HCT116 (cell line): Measurements from ENCODE around the gene SH3BP5L. TPM values are rescaled to one million over a fixed set of nuclear protein-coding genes. Genes with fewer than 3 reads are reported as not detected.

Experiments
- ATAC-seq: fragments of 200-7000 bp; cut with Tn5 transposase; 2 replicates; pipeline ENCODE4 v1.9.1; 2020; ENCODE audit warnings: mild to moderate bottlenecking, moderate library complexity
- BruUV-seq: library from RNA; stranded (reverse); fragments of 400-500 nt; replicated peaks from 2 replicates; lab custom pipeline; 2021; lab: Mats Ljungman, UMichigan
- CTCF ChIA-PET: fragments of 300-600 bp; sonication (Branson Sonifier 250); formaldehyde crosslinking; loops from one replicate; lab custom pipeline; 2021; ENCODE audit warnings: antibody characterized with exemption; lab: Charles Lee
- POLR2A ChIA-PET: fragments of 300-600, 350-600 bp; sonication (Branson Sonifier 250); formaldehyde crosslinking; loops from one replicate; lab custom pipeline; 2021; ENCODE audit warnings: antibody characterized with exemption; lab: Charles Lee
- RAD21 ChIA-PET, 2 experiments: fragments of 300-600 bp; sonication (Branson Sonifier 250); formaldehyde crosslinking; loops; one replicate each; lab custom pipeline; 2023; ENCODE audit warnings: low total read pairs in 2 of 2; ENCODE audit not compliant: uncharacterized antibody in 2 of 2, unreplicated experiment in 2 of 2, low non-redundant PET in 1 of 2; lab: Charles Lee
- DNase-seq: peaks from one replicate; pipeline ENCODE4 v3.0.0-alpha.2; 2010; ENCODE audit warnings: low read depth, low spot score
- H2AFZ ChIP-seq: fragments of 200-600 bp; shearing (Covaris generic), sonication (generic); 2 replicates; pipeline ENCODE4 v1.6.1; 2017; ENCODE audit warnings: low read depth, mixed run types, mixed read lengths, antibody characterized with exemption, low read length; ENCODE audit not compliant: poor library complexity, severe bottlenecking
- H3K27ac ChIP-seq: 2 replicates; pipeline ENCODE4 v1.5.1; 2012; ENCODE audit warnings: low read depth, low read length
- H3K27me3 ChIP-seq: fragments of 200-600 bp; sonication (generic); 2 replicates; pipeline ENCODE4 v1.6.1; 2016; ENCODE audit warnings: mixed run types, low read length, mixed read lengths; ENCODE audit not compliant: insufficient read depth
- H3K36me3 ChIP-seq, 2 experiments: fragments of 200-500 bp in 1 of 2; fragments of 200-600 bp in 1 of 2; sonication (Bioruptor generic) in 1 of 2; sonication (generic) in 1 of 2; 2 replicates each; pipeline versions ENCODE4 v1.5.1 to v1.6.1; 2014 to 2016; ENCODE audit warnings: low read length in 2 of 2, inconsistent platforms in 1 of 2, mixed read lengths in 1 of 2, mixed run types in 1 of 2; ENCODE audit not compliant: insufficient read depth in 2 of 2, control insufficient read depth in 1 of 2
- H3K4me1 ChIP-seq, 2 experiments: fragments of 200-600 bp in 1 of 2; sonication (generic) in 1 of 2; 2 replicates each; pipeline versions ENCODE4 v1.5.1 to v1.6.1; 2012 to 2017; ENCODE audit warnings: low read length in 2 of 2, inconsistent platforms in 1 of 2, mild to moderate bottlenecking in 1 of 2, mixed read lengths in 1 of 2, mixed run types in 1 of 2, moderate library complexity in 1 of 2; ENCODE audit not compliant: insufficient read depth in 2 of 2, control insufficient read depth in 1 of 2
- H3K4me2 ChIP-seq: fragments of 200-600 bp; sonication (generic); 2 replicates; pipeline ENCODE4 v1.6.1; 2017; ENCODE audit warnings: mixed run types, low read length, mixed read lengths
- H3K4me3 ChIP-seq, 2 experiments: fragments of 200-600 bp in 1 of 2; sonication (generic) in 1 of 2; replicated peaks in 1 of 2; 2 replicates each; pipeline ENCODE4 v1.5.1; 2011 to 2016; ENCODE audit warnings: low read length in 2 of 2, control low read depth in 1 of 2, low read depth in 1 of 2, mild to moderate bottlenecking in 1 of 2, mixed read lengths in 1 of 2, mixed run types in 1 of 2
- H3K79me2 ChIP-seq: fragments of 200-600 bp; sonication (generic); 2 replicates; pipeline ENCODE4 v1.6.1; 2017; ENCODE audit warnings: mild to moderate bottlenecking, mixed run types, low read length, moderate library complexity, mixed read lengths; ENCODE audit not compliant: insufficient read depth
- H3K9ac ChIP-seq: fragments of 200-600 bp; sonication (generic); 2 replicates; pipeline ENCODE4 v1.6.1; 2016; ENCODE audit warnings: low read length, mixed read lengths
- H3K9me2 ChIP-seq: fragments of 200-600 bp; sonication (generic), shearing (Covaris generic); 2 replicates; pipeline ENCODE4 v1.6.1; 2017; ENCODE audit warnings: mixed run types, mild to moderate bottlenecking, moderate library complexity; ENCODE audit not compliant: insufficient read depth
- H3K9me3 ChIP-seq, 2 experiments: fragments of 200-500 bp in 1 of 2; fragments of 200-600 bp in 1 of 2; sonication (Bioruptor generic) in 1 of 2; sonication (generic) in 1 of 2; 2 replicates each; pipeline ENCODE4 v1.6.1; 2014 to 2017; ENCODE audit warnings: low read length in 2 of 2, mixed read lengths in 2 of 2, inconsistent platforms in 1 of 2, low read depth in 1 of 2, mild to moderate bottlenecking in 1 of 2, mixed run types in 1 of 2, moderate library complexity in 1 of 2; ENCODE audit not compliant: control insufficient read depth in 1 of 2, insufficient read depth in 1 of 2
- H4K20me1 ChIP-seq: fragments of 200-600 bp; sonication (generic), shearing (Covaris generic); 2 replicates; pipeline ENCODE4 v1.6.1; 2017; ENCODE audit warnings: mixed run types, mild to moderate bottlenecking, moderate library complexity; ENCODE audit not compliant: insufficient read depth
- CBX3 ChIP-seq: IDR thresholded peaks from 2 replicates; pipeline ENCODE4 v1.6.1; 2012; ENCODE audit warnings: low read depth
- EGR1 ChIP-seq: IDR thresholded peaks from 2 replicates; pipeline ENCODE4 v1.6.1; 2012; ENCODE audit warnings: low read depth
- ELF1 ChIP-seq: IDR thresholded peaks from 2 replicates; pipeline ENCODE4 v1.6.1; 2012; ENCODE audit warnings: low read depth, borderline replicate concordance
- EZH2 ChIP-seq: fragments of 200-600 bp; sonication (generic); IDR thresholded peaks from 2 replicates; pipeline ENCODE4 v1.6.1; 2017; ENCODE audit warnings: antibody characterized with exemption, mixed run types
- EZH2phosphoT487 ChIP-seq: fragments of 200-600 bp; IDR thresholded peaks from 2 replicates; pipeline ENCODE4 v1.6.1; 2018; ENCODE audit warnings: antibody characterized with exemption, borderline replicate concordance
- FOSL1 ChIP-seq: IDR thresholded peaks from 2 replicates; pipeline ENCODE4 v1.6.1; 2012; ENCODE audit warnings: low read depth
- POLR2A ChIP-seq: IDR thresholded peaks from 2 replicates; pipeline ENCODE4 v1.7.0; 2011; ENCODE audit warnings: borderline replicate concordance; ENCODE audit not compliant: insufficient read depth, insufficient read length; ENCODE audit errors: extremely low read depth
- POLR2AphosphoS5 ChIP-seq: IDR thresholded peaks from 2 replicates; pipeline ENCODE4 v1.6.1; 2011; ENCODE audit warnings: mild to moderate bottlenecking, low read depth, low read length, moderate library complexity
- RAD21 ChIP-seq: IDR thresholded peaks from 2 replicates; pipeline ENCODE4 v1.6.1; 2012; ENCODE audit warnings: low read depth, mild to moderate bottlenecking
- SIN3A ChIP-seq: IDR thresholded peaks from 2 replicates; pipeline ENCODE4 v1.6.1; 2012; ENCODE audit warnings: low read depth
- SP1 ChIP-seq: IDR thresholded peaks from 2 replicates; pipeline ENCODE4 v1.6.1; 2012; ENCODE audit warnings: low read depth
- SRF ChIP-seq: IDR thresholded peaks from 2 replicates; pipeline ENCODE4 v1.6.1; 2012; ENCODE audit warnings: low read depth
- YY1 ChIP-seq: IDR thresholded peaks from 2 replicates; pipeline ENCODE4 v1.6.1; 2011; ENCODE audit warnings: low read length, low read depth, moderate library complexity, mild to moderate bottlenecking; ENCODE audit not compliant: insufficient replicate concordance; ENCODE audit errors: extremely low read depth
- ZFX ChIP-seq: fragments of 450-650 bp; IDR thresholded peaks from 2 replicates; pipeline ENCODE4 v1.6.1; 2017
- ZNF274 ChIP-seq: fragments of 200-500 bp; sonication (Bioruptor generic); IDR thresholded peaks from 2 replicates; pipeline ENCODE4 v1.6.1; 2014; ENCODE audit warnings: mild to moderate bottlenecking, low read depth, low read length, inconsistent platforms
- intact Hi-C: fragments of 100-400 bp; cut with micrococcal nuclease; formaldehyde crosslinking; loops from 2 replicates; pipeline ENCODE4 v1.10.0; 2022
- total RNA-seq: library from RNA; stranded (reverse); gene quantifications from one replicate; pipeline ENCODE4 v1.2.1, GENCODE V29; 2021; ENCODE audit not compliant: unreplicated experiment
- TF ChIP-seq, protein P1 (sequence below), 3 experiments: fragments of 200-600 bp in 1 of 3; sonication (generic) in 1 of 3; IDR thresholded peaks in 2 of 3; conservative IDR thresholded peaks in 1 of 3; 2 replicates each; pipeline ENCODE4 v1.5.1; 2012 to 2017; ENCODE audit warnings: low read depth in 2 of 3, low read length in 2 of 3, antibody characterized with exemption in 1 of 3, borderline replicate concordance in 1 of 3, control low read depth in 1 of 3, mild to moderate bottlenecking in 1 of 3, mixed read lengths in 1 of 3, mixed run types in 1 of 3, moderate library complexity in 1 of 3; ENCODE audit not compliant: insufficient read depth in 1 of 3
- TF ChIP-seq, protein P2 (sequence below): IDR thresholded peaks from 2 replicates; pipeline ENCODE4 v1.6.1; 2012
- TF ChIP-seq, protein P3 (sequence below): IDR thresholded peaks from 2 replicates; pipeline ENCODE4 v1.6.1; 2011; ENCODE audit warnings: mild to moderate bottlenecking, low read length, moderate library complexity; ENCODE audit not compliant: insufficient replicate concordance; ENCODE audit errors: extremely low read depth

The SH3BP5L gene
- total RNA-seq, 1 experiment from 2014 or later, result 22.3 TPM

DNA sequence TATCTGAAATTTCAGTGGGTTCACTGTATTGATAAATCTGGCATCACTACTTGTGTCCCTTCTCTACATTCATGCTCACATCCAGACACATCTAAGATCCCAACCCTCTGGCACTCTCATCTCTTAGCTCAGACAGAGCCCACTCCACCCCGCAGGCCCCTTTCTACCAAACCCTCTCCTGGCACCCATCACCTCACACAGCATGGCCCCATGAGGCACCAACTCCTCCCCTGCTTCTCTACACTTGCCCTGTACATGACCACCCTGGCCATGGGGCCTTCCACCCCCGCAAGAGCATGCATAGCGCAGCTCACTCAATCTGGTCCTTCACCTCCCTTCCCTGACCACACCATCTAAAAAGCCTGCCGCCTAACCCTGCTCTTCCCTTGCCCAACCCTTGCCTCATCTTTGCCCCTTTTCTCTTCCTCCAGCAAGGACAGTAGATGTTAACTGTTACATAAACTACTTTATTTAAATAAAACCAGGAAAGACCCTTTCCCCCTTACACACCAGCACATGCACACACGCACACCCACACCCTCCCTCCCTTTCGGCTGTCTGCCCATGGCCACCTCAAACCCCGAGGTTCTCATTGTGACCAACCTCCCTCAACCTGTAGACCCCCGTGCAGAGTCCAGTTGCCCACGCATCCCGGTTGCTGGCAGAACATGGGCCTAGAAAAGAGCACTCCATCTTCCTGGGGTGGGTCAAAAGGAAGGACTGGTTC is 15.6 kb downstream of the SH3BP5L start (continued):
- TF ChIP-seq, protein P1, sequence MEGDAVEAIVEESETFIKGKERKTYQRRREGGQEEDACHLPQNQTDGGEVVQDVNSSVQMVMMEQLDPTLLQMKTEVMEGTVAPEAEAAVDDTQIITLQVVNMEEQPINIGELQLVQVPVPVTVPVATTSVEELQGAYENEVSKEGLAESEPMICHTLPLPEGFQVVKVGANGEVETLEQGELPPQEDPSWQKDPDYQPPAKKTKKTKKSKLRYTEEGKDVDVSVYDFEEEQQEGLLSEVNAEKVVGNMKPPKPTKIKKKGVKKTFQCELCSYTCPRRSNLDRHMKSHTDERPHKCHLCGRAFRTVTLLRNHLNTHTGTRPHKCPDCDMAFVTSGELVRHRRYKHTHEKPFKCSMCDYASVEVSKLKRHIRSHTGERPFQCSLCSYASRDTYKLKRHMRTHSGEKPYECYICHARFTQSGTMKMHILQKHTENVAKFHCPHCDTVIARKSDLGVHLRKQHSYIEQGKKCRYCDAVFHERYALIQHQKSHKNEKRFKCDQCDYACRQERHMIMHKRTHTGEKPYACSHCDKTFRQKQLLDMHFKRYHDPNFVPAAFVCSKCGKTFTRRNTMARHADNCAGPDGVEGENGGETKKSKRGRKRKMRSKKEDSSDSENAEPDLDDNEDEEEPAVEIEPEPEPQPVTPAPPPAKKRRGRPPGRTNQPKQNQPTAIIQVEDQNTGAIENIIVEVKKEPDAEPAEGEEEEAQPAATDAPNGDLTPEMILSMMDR (IDR thresholded peaks at IDR 0.05 in 2 of 3, conservative IDR thresholded peaks at IDR 0.05 in 1 of 3; ENCODE audit: borderline replicate concordance in 1 of 3, insufficient read depth in 1 of 3, low read depth in 2 of 3, low read length in 2 of 3), result no peak
- TF ChIP-seq ELF1, result no peak
- TF ChIP-seq ZNF274, result no peak

DNA sequence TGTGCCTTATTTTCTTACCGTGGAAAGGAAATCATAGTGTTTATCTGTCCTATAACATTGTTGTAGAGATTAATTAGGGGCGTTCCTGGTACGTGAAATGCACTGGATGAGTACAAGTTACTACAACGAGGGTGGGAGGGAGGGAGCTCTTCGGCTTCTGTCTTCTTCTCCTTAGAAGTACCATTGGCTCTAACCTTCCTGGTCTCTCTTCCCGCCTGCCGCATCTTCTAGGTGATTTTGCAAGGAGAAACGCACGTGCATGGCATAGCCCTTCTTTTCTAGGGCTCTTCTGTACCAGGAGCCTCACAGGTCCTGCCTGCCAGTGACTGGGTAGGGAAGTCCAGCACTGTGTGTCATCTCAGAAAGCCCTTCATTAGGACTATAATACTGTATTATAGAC is 16.8 kb downstream of the SH3BP5L start:
- H3K4me2 ChIP-seq, result no peak overlapping the region
- ATAC-seq (no peak), DNase-seq (no peak)
- H3K27me3 ChIP-seq, result no peaks in the 10 kb centered on the region
- no TSS peak for BruUV-seq
- no peak overlapping the region for H3K4me3 ChIP-seq
- no peaks in the 10 kb centered on the region for H4K20me1 ChIP-seq
- H3K4me1 ChIP-seq, result no peaks in the 10 kb centered on the region
- ChIA-PET CTCF (no interaction called here), RAD21 (no interaction called here), POLR2A (no interaction called here)
- no peak overlapping the region for H3K9ac ChIP-seq
- no peak overlapping the region for H3K27ac ChIP-seq
- TF ChIP-seq ELF1 (no peak), CBX3 (no peak), SRF (no peak), EZH2 (no peak), YY1 (no peak), SP1 (no peak), ZNF274 (no peak), SIN3A (no peak), POLR2AphosphoS5 (no peak), ZFX (no peak), FOSL1 (no peak), EGR1 (no peak), POLR2A (no peak), EZH2phosphoT487 (no peak), RAD21 (no peak)
- TF ChIP-seq, protein P2, sequence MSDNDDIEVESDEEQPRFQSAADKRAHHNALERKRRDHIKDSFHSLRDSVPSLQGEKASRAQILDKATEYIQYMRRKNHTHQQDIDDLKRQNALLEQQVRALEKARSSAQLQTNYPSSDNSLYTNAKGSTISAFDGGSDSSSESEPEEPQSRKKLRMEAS, result no peak
- TF ChIP-seq, protein P3, sequence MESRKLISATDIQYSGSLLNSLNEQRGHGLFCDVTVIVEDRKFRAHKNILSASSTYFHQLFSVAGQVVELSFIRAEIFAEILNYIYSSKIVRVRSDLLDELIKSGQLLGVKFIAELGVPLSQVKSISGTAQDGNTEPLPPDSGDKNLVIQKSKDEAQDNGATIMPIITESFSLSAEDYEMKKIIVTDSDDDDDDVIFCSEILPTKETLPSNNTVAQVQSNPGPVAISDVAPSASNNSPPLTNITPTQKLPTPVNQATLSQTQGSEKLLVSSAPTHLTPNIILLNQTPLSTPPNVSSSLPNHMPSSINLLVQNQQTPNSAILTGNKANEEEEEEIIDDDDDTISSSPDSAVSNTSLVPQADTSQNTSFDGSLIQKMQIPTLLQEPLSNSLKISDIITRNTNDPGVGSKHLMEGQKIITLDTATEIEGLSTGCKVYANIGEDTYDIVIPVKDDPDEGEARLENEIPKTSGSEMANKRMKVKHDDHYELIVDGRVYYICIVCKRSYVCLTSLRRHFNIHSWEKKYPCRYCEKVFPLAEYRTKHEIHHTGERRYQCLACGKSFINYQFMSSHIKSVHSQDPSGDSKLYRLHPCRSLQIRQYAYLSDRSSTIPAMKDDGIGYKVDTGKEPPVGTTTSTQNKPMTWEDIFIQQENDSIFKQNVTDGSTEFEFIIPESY, result no peak
- H3K9me2 ChIP-seq, result no peaks in the 10 kb centered on the region
- intact Hi-C loops, result loop anchor here (5.0 kb wide), 1 partner anchor 1127 kb away; no protein-coding TSS in a partner anchor
- H2AFZ ChIP-seq, result no peak overlapping the region
- H3K36me3 ChIP-seq, result peaks cover 0 to 6% of the 10 kb centered on the region in 2 experiments; a peak in 3 of 4 replicates
- H3K9me3 ChIP-seq, result no peaks in the 10 kb centered on the region
- no peaks in the 10 kb centered on the region for H3K79me2 ChIP-seq
